ENCODE data around the gene TRABD2A.
"Not testable (repeated sequence)": the region's sequence is repeated elsewhere in the genome, so short reads cannot be mapped to it uniquely, and the experiment has no call there.

The TRABD2A gene

GRCh38 chr2:84880645-84881521, at the start of gene TRABD2A:
TRABD2A (minus strand) TSS chr2:84881084; CDS start chr2:84881039, 45 bp downstream.
- no peak for DNase-seq

DNA sequence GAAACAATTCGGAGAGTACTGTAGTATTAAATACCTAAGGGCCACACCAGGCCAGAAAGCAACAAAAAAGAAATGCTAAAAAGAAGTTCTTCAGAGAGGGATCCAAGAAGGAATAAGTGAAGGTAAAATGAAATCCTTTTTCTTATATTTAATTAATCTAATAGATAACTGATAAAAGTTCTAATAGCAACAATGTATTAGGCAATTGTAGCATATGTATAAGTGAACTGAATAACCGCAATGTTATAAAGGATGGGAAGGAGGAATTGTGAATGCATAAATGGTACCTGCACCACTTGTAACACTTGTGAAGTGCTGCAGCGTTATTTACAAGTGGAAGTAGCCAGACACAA, 46.4 kb upstream of the TRABD2A start:
- no peak for DNase-seq

DNA sequence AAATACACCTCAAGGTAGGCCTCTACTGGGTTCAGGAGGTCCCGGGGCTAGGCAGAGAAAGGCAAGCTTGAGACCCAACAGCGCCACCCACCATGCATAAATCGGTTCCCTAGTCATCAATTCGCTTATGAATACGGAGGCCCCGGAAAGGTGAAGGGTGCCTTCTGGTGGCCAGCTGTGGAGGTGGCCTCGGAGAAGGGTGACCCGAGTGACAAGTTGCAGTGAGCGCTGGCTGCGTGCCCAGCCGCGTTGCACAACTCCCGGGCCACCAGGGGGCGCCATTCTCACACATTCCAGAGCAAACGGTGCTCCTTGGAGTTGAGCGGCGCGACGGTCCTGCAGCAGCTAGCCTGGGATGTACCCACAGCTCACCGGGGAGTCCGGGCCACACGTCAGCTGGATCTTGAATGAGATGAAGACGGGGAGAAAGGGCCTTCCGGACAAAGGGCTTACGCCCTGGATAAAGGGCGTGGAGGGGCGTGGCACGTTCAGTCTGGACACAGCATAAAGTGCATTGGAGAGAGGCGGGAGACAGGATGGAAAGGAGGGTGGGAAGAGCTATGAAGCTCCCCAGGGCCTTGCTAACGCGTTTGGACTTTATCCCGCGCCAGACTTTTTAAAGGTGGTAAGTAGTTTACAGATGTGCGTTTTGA, 45.0 kb upstream of the TRABD2A start:
- DNase-seq = peak; percentile 61

- DNase-seq = no peak
These were observed 44.4 kb upstream of the TRABD2A start for GRCh38 chr2:84925336-84925723.

GRCh38 chr2:84924173-84925106, 43.6 kb upstream of the TRABD2A start:
- DNase-seq = no peak

GRCh38 chr2:84923009-84923408, 42.1 kb upstream of the TRABD2A start:
- DNase-seq = no peak

DNA sequence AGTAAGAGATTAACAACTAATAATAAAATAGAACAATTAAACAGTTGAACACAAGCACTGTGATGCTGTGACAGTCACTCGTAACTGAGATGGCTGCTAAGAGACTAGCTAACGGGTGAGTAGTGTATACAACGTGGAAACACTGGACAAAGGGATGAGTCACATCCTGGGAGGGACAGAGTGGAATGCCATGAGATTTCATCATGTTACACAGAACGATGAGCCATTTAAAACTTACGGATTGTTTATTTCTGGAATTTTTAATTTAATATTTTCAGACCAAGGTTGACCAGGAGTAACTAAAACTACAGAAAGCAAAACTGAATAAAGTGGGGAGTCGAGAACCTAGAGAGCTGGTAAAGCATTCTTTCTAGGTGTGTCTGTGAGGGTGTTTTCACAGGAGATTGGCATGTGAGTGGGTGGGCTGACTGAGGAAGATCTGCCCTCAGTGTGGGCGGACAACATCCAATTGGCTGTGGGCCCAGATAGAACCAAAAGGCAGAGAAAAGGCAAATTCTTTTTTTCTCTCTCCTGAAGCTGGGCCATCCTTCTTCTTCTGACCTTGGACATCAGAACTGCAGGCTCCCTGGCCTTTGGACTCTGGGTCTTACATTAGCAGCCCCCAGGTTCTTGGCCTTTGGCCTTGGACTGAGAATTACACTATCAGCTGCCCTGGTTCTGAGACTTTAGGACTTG, 39.1 kb upstream of the TRABD2A start:
- DNase-seq = no peak

DNA sequence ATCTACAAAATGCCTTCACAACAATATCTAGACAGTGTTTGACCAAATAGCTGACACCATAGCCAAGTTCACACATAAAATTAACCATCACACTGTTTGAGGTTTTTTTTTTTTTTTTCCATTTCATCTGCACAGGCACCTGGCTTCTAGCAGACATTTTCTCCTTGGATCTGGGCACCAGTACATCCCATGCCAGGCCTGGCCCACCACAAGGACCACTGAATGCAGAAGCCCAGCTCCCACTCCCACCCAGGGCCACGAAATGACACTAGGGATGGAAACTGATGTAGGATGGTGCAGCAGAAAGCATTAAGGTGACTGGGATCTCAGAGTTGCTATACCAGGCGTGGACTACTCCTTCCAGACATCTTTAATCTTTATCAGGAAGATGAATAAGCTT, 37.5 kb upstream of the TRABD2A start:
- DNase-seq = no peak

DNA sequence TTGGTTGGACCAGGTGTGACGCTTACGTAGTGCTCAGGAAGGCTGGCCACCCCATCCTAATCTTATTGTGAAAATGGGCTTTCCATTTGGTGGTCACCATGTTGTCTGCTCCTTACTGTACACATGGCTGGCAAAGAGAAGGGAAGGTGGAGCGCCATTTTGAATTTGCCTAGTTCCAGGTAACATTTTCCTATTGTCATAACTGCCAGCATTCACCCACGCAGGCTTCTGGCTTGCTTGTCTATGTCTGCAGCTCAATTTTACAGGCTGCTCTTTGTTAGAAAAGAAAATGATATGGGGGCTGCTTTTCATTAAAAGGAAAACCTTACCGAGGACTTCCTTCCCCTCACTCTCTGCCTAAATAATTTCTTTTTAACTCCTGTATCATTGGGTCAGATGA, 36.9 kb upstream of the TRABD2A start:
- DNase-seq = not testable (repeated sequence)

DNA sequence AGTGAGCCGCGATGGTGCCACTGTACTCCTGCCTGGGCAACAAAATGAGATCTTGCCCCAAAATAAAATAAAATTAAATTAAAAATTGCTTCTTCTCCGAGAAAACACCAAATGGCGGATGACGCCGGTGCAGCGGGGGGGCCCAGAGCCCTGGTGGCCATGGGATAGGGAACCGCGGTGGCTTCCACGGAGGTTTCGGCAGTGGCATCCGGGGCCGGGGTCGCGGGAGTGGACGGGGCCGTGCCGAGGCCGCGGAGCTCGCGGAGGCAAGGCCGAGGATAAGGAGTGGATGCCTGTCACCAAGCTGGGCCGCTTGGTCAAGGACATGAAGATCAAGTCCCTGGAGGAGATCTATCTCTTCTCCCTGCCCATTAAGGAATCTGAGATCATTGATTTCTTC, 34.8 kb upstream of the TRABD2A start:
- DNase-seq = not testable (repeated sequence)

DNA sequence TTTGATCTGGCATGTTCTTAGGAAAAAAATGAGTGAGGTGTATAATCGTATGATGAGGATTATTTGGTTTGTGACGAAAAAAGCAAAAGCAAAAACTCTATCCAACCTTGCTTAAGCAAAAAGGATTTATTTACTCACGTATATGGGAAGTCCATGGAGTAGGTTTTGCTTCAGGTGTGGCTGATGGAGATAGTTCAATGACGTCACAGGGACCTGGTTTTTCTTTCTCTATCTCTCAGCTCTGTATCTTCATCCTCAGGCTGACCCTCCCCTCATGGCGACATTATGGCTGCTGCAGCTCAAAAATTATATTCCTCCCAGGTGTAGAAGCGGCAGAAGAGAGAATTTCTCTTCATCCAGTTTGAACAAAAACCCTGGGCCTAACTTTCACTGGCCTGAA, 33.5 kb upstream of the TRABD2A start:
- no peak for DNase-seq

GRCh38 chr2:84912984-84913383, 32.1 kb upstream of the TRABD2A start:
- no peak for DNase-seq

DNA sequence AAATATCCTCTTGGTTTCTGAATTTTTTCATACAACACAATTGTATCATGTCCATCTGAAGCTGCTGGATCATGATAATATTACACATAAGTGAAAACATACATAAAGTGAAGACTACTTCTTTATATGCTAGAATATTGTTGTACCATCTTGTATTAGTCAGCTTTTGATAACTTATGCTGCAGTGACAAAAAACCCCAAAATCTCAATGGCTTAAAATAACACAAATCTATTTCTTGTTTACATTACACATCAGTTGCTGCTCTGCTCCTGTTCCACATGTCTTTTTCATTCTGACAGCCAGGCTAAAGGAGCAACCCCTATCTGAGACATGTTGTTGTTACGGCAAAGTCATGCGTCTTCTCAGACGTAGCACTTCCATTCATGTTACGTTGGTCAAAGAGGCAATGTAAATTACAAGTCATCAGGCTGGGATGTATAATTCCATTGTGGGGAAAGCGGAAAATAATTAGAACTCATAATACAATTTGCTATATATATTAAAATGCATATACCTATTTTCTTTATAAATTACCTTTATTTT, 30.3 kb upstream of the TRABD2A start:
- no peak for DNase-seq

- no peak for DNase-seq
These were observed 28.2 kb upstream of the TRABD2A start for GRCh38 chr2:84908948-84909713.

GRCh38 chr2:84906900-84907714, 26.2 kb upstream of the TRABD2A start:
- DNase-seq = peak; percentile 75

DNA sequence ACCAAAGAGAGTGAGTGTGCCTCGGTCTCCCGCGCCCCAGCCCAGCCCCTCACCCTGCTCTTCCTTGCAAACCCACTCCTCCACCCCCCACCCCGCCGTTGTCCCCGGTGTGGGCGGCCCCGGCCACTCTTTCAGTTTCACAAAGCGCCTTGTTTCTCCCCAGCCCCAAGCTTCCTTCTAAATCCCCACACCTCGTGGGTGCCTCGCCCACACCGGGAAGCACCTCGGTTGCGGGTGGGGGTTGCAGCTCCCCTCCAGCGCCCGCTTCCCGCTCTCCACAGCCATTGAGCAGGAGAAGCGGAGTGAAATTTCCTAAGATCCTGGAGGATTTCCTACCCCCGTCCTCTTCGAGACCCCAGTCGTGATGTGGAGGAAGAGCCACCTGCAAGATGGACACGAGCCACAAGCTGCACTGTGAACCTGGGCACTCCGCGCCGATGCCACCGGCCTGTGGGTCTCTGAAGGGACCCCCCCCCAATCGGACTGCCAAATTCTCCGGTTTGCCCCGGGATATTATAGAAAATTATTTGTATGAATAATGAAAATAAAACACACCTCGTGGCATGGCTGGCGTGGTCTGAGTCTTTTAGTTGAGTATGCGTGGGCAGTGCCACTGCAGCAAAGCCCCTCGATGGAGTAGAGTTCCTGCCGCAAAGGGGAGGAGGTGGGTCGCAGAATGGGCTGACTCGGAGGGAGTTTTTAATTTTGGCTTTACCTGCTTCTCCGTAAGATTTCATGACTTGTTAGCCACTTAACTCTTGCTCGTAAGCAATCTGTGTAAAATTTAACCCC, 25.4 kb upstream of the TRABD2A start:
- no peak for DNase-seq

DNA sequence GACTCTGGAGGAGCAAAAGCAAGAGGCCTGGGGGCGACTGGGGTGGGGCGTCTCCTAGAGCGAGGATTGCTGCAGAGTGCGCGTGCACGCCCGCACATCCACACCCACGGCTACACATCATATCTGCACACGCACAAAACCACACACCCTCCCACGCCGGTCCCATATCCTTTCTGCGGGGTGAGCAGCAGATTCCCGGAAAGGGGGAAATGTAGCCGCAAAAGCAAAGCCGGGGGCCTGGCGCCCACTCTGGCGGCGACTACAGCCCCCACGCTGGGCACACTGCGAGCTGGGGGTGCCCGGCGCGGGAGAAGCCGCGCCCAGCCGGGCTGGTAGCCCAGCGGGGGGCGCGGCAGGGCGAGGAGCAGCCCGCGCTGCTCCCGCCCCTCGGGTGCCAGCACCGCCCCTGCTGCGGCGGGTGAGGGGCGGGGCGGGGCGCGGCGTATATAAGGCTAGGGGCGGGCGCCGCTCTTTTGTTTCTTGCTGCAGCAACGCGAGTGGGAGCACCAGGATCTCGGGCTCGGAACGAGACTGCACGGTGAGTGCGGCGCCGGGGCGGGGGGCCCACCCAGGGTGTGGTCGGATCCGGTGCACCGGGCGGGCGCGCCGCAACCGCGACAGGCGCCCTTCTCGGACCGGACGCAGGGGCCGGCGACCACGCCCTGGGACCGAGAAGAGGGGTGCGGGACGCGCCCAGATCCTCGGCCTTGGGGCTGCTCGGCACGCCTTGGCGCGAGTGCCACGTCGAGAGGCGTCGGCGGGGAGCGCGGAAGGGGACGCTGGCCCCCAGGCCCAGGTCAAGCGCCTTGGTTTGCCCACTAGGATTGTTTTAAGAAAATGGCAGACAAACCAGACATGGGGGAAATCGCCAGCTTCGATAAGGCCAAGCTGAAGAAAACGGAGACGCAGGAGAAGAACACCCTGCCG, 24.6 kb upstream of the TRABD2A start, which contains the start of gene TMSB10:
TSS of gene TMSB10 (plus strand) at position 476 of the 927 bp plus-strand sequence.
- DNase-seq = no peak

GRCh38 chr2:84904717-84905174, 23.9 kb upstream of the TRABD2A start:
- DNase-seq = no peak

Data from SIG-M5 (cell line).